WTC11 (cell line): ENCODE data around the gene NRAP.

Experiments used
- CREB1 ChIP-seq: sonication (generic); formaldehyde crosslinking; IDR thresholded peaks from 2 replicates; pipeline ENCODE4 v1.8.0; 2023; ENCODE audit warnings: mild to moderate bottlenecking, missing genetic modification reagents
- ELF4 ChIP-seq: sonication (generic); formaldehyde crosslinking; IDR thresholded peaks from 2 replicates; pipeline ENCODE4 v1.8.1; 2022; ENCODE audit warnings: low read depth, mild to moderate bottlenecking, moderate library complexity, missing genetic modification reagents
- HMGA2 ChIP-seq: fragments of 250-450 bp; sonication (Bioruptor Pico); IDR thresholded peaks from 2 replicates; pipeline ENCODE4 v1.4.0; 2021; ENCODE audit warnings: mild to moderate bottlenecking, moderate library complexity
- RELA ChIP-seq: sonication (generic); formaldehyde crosslinking; IDR thresholded peaks from 2 replicates; pipeline ENCODE4 v1.8.1; 2022; ENCODE audit warnings: missing genetic modification reagents, mild to moderate bottlenecking, borderline replicate concordance
- ZNF138 ChIP-seq: sonication (generic); formaldehyde crosslinking; conservative IDR thresholded peaks from 2 replicates; pipeline ENCODE4 v1.8.1; 2022; ENCODE audit warnings: mild to moderate bottlenecking, moderate library complexity, missing genetic modification reagents
- TF ChIP-seq, protein P1 (sequence below): sonication (generic); formaldehyde crosslinking; IDR thresholded peaks from 2 replicates; pipeline ENCODE4 v1.8.0; 2022; ENCODE audit warnings: mild to moderate bottlenecking, missing genetic modification reagents
- TF ChIP-seq, protein P2 (sequence below): fragments of 200-600 bp; IDR thresholded peaks from 2 replicates; pipeline ENCODE4 v1.8.0; 2022; ENCODE audit warnings: antibody characterized with exemption
- TF ChIP-seq, protein P3 (sequence below): sonication (generic); formaldehyde crosslinking; IDR thresholded peaks from 2 replicates; pipeline ENCODE4 v1.8.0; 2023; ENCODE audit warnings: mild to moderate bottlenecking, missing genetic modification reagents
- TF ChIP-seq, protein P4 (sequence below): sonication (generic); formaldehyde crosslinking; IDR thresholded peaks from 2 replicates; pipeline ENCODE4 v1.8.1; 2022; ENCODE audit warnings: mild to moderate bottlenecking, moderate library complexity, missing genetic modification reagents
- TF ChIP-seq, protein P5 (sequence below): sonication (generic); formaldehyde crosslinking; IDR thresholded peaks from 2 replicates; pipeline ENCODE4 v1.8.1; 2023; ENCODE audit warnings: mild to moderate bottlenecking, missing genetic modification reagents, moderate library complexity
- TF ChIP-seq, protein P6 (sequence below): sonication (generic); formaldehyde crosslinking; IDR thresholded peaks from 2 replicates; pipeline ENCODE4 v1.8.0; 2023; ENCODE audit warnings: missing genetic modification reagents
- TF ChIP-seq, protein P7 (sequence below): sonication (generic); formaldehyde crosslinking; conservative IDR thresholded peaks from 2 replicates; pipeline ENCODE4 v1.8.1; 2022; ENCODE audit warnings: mild to moderate bottlenecking, missing genetic modification reagents
- TF ChIP-seq, protein P8 (sequence below): sonication (generic); formaldehyde crosslinking; IDR thresholded peaks from 2 replicates; pipeline ENCODE4 v1.8.1; 2023; ENCODE audit warnings: mild to moderate bottlenecking, missing genetic modification reagents
- TF ChIP-seq, protein P9 (sequence below): sonication (generic); formaldehyde crosslinking; IDR thresholded peaks from 2 replicates; pipeline ENCODE4 v1.8.1; 2022; ENCODE audit warnings: low read depth, missing genetic modification reagents, borderline replicate concordance

DNA sequence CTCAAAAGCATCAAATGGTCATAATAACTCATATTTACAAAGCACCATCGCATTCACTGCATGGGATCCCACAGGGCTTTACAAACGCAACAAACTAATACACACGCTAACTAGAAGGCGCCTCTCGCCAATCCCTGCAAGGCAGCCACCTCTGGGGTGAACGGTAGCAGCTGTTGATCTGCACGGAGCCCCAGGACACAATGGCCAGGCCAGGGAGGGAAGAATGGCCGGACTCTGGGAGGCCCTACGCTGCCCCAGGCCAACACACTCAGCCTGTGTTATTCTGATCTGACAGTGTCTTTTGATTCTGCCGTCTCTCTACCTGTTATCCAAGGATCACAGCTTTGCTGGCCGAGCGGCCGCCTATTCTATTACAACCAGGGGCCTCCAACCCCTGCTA is 69.2 kb downstream of the NRAP start:
- TF ChIP-seq, protein P1, sequence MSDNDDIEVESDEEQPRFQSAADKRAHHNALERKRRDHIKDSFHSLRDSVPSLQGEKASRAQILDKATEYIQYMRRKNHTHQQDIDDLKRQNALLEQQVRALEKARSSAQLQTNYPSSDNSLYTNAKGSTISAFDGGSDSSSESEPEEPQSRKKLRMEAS (CRISPR knock-in tag): no peak
- TF ChIP-seq, protein P2, sequence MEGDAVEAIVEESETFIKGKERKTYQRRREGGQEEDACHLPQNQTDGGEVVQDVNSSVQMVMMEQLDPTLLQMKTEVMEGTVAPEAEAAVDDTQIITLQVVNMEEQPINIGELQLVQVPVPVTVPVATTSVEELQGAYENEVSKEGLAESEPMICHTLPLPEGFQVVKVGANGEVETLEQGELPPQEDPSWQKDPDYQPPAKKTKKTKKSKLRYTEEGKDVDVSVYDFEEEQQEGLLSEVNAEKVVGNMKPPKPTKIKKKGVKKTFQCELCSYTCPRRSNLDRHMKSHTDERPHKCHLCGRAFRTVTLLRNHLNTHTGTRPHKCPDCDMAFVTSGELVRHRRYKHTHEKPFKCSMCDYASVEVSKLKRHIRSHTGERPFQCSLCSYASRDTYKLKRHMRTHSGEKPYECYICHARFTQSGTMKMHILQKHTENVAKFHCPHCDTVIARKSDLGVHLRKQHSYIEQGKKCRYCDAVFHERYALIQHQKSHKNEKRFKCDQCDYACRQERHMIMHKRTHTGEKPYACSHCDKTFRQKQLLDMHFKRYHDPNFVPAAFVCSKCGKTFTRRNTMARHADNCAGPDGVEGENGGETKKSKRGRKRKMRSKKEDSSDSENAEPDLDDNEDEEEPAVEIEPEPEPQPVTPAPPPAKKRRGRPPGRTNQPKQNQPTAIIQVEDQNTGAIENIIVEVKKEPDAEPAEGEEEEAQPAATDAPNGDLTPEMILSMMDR: no peak
- TF ChIP-seq, protein P3, sequence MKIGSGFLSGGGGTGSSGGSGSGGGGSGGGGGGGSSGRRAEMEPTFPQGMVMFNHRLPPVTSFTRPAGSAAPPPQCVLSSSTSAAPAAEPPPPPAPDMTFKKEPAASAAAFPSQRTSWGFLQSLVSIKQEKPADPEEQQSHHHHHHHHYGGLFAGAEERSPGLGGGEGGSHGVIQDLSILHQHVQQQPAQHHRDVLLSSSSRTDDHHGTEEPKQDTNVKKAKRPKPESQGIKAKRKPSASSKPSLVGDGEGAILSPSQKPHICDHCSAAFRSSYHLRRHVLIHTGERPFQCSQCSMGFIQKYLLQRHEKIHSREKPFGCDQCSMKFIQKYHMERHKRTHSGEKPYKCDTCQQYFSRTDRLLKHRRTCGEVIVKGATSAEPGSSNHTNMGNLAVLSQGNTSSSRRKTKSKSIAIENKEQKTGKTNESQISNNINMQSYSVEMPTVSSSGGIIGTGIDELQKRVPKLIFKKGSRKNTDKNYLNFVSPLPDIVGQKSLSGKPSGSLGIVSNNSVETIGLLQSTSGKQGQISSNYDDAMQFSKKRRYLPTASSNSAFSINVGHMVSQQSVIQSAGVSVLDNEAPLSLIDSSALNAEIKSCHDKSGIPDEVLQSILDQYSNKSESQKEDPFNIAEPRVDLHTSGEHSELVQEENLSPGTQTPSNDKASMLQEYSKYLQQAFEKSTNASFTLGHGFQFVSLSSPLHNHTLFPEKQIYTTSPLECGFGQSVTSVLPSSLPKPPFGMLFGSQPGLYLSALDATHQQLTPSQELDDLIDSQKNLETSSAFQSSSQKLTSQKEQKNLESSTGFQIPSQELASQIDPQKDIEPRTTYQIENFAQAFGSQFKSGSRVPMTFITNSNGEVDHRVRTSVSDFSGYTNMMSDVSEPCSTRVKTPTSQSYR: no peak
- TF ChIP-seq, protein P4, sequence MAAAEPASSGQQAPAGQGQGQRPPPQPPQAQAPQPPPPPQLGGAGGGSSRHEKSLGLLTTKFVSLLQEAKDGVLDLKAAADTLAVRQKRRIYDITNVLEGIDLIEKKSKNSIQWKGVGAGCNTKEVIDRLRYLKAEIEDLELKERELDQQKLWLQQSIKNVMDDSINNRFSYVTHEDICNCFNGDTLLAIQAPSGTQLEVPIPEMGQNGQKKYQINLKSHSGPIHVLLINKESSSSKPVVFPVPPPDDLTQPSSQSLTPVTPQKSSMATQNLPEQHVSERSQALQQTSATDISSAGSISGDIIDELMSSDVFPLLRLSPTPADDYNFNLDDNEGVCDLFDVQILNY (CRISPR knock-in tag): no peak
- TF ChIP-seq, protein P5, sequence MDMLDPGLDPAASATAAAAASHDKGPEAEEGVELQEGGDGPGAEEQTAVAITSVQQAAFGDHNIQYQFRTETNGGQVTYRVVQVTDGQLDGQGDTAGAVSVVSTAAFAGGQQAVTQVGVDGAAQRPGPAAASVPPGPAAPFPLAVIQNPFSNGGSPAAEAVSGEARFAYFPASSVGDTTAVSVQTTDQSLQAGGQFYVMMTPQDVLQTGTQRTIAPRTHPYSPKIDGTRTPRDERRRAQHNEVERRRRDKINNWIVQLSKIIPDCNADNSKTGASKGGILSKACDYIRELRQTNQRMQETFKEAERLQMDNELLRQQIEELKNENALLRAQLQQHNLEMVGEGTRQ (CRISPR knock-in tag): no peak
- TF ChIP-seq CREB1 (CRISPR knock-in tag) (no peak), HMGA2 (CRISPR knock-in tag) (no peak), RELA (CRISPR knock-in tag) (no peak), ELF4 (CRISPR knock-in tag) (no peak), ZNF138 (CRISPR knock-in tag) (no peak)
- TF ChIP-seq, protein P6, sequence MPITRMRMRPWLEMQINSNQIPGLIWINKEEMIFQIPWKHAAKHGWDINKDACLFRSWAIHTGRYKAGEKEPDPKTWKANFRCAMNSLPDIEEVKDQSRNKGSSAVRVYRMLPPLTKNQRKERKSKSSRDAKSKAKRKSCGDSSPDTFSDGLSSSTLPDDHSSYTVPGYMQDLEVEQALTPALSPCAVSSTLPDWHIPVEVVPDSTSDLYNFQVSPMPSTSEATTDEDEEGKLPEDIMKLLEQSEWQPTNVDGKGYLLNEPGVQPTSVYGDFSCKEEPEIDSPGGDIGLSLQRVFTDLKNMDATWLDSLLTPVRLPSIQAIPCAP (CRISPR knock-in tag): no peak
- TF ChIP-seq, protein P7, sequence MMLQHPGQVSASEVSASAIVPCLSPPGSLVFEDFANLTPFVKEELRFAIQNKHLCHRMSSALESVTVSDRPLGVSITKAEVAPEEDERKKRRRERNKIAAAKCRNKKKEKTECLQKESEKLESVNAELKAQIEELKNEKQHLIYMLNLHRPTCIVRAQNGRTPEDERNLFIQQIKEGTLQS (CRISPR knock-in tag): no peak
- TF ChIP-seq, protein P8, sequence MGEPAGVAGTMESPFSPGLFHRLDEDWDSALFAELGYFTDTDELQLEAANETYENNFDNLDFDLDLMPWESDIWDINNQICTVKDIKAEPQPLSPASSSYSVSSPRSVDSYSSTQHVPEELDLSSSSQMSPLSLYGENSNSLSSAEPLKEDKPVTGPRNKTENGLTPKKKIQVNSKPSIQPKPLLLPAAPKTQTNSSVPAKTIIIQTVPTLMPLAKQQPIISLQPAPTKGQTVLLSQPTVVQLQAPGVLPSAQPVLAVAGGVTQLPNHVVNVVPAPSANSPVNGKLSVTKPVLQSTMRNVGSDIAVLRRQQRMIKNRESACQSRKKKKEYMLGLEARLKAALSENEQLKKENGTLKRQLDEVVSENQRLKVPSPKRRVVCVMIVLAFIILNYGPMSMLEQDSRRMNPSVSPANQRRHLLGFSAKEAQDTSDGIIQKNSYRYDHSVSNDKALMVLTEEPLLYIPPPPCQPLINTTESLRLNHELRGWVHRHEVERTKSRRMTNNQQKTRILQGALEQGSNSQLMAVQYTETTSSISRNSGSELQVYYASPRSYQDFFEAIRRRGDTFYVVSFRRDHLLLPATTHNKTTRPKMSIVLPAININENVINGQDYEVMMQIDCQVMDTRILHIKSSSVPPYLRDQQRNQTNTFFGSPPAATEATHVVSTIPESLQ (CRISPR knock-in tag): no peak
- TF ChIP-seq, protein P9, sequence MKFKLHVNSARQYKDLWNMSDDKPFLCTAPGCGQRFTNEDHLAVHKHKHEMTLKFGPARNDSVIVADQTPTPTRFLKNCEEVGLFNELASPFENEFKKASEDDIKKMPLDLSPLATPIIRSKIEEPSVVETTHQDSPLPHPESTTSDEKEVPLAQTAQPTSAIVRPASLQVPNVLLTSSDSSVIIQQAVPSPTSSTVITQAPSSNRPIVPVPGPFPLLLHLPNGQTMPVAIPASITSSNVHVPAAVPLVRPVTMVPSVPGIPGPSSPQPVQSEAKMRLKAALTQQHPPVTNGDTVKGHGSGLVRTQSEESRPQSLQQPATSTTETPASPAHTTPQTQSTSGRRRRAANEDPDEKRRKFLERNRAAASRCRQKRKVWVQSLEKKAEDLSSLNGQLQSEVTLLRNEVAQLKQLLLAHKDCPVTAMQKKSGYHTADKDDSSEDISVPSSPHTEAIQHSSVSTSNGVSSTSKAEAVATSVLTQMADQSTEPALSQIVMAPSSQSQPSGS (CRISPR knock-in tag): no peak
